IPS DF 4.7 (cell line): ENCODE data around the gene SMAP2.

ENCODE experiments used
- DNase-seq: peaks from one replicate; pipeline ENCODE4 v3.0.0-alpha.2; 2013; ENCODE audit warnings: low spot score; ENCODE audit errors: extremely low read depth

SMAP2 gene

DNA sequence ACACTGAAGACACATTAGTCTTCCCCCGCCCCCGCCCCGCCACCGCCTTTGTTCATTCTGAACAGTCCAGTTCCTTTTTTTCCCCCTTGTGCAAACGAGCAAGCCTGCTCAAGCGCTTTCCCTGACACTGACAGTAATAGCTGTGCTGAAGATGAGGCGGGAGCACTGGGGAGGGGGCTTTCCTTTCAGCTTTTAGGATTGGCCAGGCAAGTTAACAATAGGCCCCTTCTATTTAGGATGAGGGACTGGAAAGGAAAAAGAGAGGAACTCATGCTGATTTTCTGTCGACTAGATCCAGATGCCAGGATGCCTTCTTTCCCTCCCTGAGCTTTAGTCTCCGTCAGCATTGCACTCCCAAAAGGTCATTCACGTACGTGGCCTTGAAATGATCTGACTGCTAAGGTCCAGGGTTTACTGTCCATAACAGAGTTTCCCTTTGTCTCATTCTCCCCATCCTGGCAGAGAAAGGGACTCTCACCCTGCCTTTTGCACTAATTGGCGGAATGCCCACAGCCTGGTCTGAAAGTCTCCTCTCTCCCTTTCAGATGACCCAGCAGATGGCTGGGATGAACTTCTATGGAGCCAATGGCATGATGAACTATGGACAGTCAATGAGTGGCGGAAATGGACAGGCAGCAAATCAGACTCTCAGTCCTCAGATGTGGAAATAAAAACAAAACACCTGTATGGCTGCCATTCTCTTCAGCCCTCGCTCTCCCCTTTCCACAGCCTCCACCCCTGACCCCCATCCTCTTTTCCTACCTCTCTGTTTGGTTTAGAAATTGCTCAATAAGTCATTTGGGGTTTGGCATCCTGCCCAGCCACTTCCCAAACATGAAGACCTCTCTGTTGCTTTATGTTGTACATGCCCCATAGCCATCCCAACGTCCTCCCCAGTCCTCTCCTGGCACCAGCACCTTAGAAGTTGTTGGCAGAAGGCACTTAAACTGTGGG is 48.2 kb downstream of the SMAP2 start:
- no peak for DNase-seq

DNA sequence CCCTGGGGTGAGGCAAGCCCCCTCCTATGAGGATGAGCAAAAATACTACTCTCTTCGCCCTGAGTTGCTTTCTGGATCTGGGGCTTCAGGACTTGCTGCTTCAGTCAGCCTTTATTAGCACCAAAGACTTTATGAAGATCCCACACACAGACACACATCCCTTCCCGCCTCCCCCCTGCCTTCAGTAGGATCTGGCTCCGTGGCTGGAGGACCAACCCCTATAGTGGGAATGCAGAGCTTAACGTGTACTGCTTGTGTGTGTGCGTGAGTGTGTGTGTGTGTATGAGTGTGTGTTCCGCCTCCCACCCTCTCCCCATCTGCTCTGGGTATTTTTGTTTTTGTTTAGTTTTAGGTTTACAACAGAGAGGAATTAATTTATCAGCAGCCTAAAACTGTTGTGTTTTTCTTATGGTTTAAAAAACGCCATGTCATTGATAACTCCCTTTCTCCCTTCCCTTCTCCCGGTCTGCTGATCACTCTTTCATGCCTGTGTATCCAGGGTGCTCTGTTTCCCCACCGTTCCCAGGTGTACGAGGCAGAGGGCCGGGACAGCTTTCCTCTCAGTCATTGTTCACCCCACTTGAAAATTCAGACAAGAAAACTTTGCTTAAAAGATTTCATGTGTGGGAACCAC is 49.2 kb downstream of the SMAP2 start:
- DNase-seq: no peak

DNA sequence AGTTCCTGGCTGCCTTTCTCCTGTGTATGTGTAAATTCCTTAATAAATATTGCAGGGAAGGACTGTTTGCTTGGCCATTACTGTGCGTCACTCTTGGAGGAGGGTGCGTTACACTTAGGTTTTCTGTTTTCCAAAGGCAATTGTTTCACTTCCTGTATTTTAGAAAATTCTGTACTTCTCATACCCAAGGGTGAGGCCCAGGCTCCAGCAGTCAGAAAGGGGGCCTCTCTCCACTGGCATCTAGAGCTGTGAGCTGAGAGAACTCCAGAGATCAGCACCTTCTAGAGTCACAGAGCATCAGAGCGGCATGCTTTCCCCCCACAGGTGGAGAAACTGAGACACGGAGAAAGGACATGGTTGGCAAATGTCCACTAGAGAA is 49.7 kb downstream of the SMAP2 start:
- DNase-seq: no peak

DNA sequence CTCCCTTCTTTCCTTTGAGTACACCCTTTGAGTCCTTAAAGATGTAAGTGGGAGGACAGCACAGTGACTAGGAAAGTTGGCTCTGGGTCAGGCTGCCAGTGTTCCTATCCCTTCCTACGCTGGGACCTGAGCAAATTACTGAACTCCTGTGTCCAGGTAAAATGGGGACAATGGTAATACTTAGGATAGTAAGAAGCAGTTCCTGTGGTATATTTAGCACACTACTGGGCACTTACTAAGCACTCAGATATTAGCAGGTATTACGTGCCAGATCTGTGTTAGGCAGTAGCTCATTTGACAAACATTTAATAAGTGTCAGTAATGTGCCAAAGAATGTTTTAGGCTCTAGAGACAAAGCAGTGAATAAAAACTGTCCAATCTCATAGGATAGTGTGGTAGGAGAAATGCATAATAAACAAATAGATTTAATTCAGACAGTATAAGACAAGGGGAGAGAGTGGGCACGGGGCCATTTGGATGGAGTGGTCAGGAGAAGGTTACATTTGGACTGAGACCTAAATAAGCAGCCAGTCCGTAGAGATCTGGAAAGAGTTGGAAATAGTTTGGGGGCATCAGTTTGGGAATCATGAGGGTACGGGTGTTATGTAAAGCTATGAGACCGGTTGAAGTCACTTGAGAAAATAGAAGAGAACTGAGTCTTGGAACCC is 50.6 kb downstream of the SMAP2 start:
- no peak for DNase-seq

DNA sequence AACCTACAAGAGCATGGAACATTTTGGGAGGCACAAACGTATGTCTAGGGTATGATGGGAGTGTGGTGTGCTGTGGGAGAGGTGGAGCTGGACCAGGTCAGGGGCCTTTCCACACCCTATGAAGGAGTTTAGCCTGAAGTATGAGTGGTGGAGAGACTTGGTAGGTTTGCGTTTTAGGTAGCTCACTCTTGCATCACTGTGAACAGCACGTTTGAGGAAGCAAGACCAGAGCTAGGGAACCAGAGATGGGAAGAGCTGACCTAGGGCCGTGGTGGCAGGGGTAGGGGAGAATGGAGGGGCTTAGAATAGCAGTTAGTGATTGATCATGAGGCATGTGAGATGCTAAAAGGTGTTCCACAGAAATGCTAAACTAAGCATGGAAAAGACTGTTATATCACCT is 51.7 kb downstream of the SMAP2 start:
- no peak for DNase-seq

DNA sequence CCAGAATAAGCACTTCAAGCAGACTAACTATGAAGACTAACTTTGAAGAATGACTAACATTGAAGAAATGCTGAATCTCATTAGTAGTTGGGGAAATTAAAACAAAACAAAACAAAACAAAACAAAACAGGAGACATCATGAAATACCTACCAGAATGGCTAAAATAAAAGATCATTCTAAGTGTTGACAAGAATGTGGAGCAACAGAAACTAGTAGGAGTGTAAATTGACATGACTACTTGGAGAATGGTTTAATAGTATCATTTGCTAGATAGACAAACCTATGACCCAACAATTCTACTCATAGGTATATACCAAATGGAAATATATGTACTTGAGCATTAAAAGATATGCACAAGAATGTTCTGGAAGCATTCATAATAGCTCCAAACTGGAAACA is 57.9 kb downstream of the SMAP2 start:
- DNase-seq: no peak

DNA sequence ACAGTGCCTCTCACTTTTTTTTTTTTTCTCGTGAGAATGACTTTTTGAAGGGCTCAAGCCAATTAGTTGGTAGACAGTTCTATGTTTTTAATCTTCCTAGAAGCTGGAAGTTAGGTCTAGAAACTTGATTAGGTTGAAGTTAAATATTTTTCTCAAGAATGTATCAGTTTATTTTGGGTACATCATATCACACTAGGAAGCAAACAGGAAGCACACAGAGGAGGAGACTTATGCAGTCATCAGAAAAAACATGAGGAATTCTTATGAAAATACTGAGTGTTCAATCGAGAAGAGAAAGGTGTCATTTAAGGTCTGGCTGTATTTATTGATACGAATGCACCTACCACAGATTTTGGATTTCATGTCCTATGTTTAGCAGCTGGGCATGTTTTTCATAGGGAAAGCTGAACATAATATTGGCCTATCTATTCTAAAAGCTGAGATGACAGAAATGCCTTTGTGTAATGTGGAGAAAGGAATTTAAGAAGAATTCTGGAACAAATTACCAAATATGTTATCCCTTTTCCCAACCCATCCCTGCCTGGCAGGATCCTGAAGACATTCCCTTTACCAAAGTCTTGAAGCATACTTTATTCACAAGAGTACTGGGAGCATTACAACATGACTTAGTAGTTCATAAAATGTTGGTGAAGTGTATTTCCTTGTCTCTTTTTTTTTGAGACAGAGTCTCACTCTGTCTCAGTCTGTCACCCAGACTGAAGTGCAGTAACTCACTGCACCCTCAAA is 59.3 kb downstream of the SMAP2 start:
- no peak for DNase-seq

DNA sequence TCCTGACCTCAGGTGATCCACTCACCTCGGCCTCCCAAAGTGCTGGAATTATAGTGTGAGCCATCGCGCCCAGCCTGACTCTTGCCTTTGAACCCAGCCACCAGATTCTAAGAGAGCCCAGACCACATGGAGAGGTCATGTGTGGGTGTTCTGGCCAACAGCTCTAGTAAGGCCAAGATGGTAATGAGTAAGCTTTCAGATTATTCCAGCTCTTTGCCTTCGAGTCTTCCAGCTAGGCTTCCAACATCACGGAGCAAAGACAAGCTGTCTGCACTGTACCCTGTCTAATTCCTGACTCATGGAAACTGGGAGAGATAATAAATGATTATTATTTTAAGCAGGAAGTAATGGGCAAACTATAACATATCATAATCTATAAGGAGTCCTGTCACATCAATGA is 61.9 kb downstream of the SMAP2 start:
- DNase-seq: no peak

DNA sequence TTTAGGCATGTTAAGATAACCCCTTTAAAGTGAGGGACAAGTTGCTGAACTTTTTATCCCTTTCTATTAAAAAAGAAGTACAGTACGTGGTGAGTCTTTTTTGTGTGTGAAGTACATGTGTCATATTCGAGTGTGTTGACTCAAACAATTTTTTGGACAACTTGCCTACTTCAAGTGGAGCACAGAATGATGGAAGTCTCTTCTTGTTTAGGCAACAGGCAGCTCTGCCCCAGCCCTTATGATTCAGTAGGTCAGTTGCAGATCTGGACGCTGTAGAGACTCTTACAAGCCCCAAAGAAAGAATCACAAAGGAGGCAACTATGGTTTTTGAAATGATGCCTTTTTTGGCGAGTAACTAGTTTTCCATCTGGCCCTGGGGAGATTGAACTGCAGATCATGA is 62.3 kb downstream of the SMAP2 start:
- no peak for DNase-seq

DNA sequence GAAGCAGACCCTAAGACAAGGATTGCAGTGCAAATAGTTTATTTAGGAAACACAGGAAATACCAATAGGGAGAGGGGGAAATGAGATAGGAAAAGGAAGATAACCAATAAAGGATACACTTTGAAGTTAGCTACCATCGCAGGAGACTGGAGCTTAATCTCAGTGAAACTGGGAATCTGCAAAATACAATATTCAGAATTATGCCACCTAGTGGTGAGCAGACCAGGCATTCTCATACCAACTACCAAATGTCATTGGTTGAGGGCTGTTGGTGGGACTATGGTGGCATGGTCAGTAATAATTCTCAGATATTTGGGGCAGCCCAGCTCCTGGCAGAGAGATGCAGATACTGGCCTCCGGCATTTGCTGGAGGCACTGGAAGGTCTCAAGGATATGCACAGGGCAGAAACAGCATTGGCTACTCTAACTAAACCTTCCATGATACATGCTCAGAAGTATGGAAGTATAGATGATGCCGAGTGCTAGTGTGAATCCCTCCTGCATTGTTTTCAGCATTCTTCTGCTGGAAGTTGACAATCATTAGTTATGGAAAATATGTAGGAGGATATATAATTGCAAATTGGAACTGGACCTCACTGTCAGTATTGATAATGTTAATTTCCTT is 65.0 kb downstream of the SMAP2 start:
- DNase-seq: no peak

DNA sequence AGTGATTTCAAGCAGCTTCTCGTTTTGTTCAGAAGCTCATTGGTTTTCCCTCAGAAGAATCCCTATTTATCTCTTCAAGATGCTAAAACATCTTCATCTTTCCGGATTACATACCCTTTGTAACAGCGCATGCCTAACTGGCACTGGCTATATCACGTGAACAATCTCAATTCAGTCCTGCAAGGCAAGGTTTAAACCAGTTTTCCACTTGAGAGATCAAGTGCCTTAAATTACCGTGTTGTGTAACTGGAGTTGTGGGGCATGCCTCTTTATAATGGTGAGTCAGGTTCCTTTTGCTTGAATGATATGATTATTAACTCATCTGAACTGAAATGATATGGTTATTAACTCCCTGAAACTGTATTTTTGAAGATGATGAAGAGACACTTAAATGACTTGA is 65.7 kb downstream of the SMAP2 start:
- no peak for DNase-seq

DNA sequence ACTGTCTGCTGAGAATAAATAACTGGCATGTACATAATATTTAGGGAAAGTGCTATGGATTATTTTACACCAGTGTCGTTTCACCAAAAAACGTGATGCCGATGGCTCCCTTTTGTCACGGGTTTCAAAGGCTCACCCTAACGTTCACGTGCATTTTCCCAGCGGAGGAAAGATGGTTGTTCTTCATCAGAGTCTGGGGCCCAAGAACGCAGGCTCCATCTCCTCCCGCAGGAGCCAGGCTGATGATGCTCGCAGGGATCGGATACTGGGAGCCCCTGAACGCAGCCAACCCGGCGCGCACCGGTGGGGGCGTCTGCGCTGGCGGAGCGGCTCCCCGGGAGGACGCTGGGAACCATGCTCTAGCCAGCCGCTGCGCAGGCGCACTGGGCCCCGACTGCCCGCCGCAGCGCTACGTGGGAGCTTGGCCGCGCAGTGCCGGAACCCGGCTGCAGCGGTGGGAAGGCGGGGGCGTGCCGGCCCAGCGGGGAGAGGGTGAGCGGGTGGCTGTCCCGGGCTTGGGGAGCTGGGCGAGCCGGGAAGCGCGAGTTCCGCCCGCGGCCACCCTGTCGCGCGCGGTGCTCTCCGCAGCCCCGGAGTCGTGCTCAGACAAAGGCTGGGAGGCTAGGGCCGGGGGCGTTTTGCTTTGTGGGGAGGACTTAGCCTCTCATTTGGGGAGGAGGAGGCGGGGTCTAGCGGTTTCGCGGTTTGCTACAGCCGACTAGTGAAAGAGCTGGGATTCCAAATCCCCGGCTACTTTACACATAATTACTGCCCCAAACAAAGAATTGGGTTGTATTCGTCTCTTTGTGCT is 76.4 kb downstream of the SMAP2 start, which contains the start of gene ZFP69B:
ZFP69B (plus strand) TSS at position 793 of the 811 bp plus-strand sequence. CDS start 486 bp downstream, outside the sequence.
- no peak for DNase-seq

DNA sequence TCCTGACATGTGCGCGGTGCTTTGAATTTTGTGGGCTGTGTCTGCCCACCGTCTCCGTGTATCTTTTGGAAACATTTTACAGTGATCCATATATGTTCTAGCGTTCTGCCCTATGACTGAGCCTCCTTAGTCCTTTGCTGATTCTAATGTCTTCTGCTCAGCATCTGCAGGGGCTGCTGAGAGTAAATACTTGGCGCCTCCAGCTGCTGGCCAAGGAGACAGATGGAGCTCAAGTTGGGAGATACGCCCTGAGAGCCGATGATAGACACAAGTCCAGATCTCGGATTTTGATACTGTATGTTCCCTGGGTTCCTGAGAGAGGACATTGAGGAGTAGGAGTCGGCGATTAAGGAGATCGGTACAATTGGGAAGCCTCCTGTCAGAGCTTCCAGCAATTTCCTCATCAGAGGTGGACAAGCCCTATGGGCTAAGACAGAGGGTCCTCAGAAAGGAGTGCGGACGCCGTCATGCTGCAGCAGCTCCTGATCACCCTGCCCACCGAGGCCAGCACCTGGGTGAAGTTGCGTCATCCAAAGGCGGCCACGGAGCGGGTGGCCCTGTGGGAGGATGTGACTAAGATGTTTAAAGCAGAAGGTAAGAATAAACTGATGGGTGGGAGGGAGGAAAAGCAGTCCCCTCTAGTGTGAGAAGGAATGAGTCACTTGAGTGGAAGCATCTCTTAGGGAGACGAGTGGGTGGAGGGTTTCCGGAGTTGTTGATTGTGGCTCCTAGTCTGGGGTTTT is 77.1 kb downstream of the SMAP2 start:
- DNase-seq: no peak

DNA sequence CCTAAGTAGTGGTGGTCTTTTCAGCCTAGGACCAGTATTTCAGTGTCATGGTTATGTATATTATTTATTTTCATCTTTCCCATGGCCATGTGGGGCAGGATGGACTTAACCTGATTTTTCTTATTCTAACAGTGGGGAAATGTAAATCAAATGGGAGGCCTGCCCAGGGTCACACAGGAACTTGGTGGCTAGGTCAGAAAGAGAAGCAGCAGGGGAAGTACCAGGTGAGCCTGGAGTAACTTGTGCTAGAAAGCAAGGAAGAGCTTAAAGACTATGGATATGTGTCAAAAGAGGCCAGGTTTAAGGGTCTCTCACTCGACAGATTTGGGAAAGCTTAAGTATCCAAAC is 77.7 kb downstream of the SMAP2 start:
- DNase-seq: no peak

DNA sequence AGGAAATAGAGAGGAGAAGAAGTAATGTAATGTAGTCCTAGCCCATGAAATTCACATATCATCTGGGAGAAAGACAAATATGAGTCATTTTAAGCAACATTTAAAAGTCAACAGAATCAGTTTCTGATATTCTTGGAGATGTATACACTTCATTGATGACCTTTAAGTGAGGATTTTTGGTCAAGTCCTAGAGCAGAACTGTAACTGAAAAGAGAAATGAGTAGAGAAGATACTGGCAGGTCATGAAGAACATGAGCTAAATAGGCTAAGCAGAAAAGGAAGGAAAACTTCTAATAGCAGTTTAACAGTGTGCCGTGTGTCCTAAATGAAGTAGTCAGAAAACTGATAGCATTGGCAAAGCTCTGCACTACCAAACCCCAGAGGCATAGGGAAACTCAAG is 81.3 kb downstream of the SMAP2 start:
- DNase-seq: no peak

DNA sequence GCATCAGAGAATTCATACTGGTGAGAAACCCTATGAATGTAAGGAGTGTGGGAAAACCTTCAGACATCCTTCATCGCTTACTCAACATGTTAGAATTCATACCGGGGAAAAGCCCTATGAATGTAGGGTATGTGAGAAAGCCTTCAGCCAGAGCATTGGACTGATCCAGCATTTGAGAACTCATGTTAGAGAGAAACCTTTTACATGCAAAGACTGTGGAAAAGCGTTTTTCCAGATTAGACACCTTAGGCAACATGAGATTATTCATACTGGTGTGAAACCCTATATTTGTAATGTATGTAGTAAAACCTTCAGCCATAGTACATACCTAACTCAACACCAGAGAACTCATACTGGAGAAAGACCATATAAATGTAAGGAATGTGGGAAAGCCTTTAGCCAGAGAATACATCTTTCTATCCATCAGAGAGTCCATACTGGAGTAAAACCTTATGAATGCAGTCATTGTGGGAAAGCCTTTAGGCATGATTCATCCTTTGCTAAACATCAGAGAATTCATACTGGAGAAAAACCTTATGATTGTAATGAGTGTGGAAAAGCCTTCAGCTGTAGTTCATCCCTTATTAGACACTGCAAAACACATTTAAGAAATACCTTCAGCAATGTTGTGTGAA is 89.5 kb downstream of the SMAP2 start:
- DNase-seq: no peak

DNA sequence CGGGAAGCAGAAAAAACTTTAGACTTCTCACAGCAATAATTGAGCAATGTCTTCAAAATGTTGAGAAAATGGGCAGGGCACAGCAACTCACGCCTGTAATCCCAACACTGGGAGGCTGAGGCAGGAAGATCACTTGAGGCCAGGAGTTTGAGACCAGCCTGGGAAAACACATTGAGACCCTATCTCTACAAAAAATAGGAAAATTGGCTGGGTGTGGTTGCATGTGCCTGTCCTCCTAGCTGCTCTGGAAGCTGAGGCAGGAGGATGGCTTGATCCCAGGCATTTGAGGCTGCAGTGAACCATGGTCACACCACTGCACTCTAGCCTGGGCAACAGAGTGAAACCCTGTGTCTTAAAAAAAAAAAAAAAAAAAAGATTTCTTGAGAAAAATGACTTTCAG is 95.8 kb downstream of the SMAP2 start:
- DNase-seq: no peak
